ENCODE data around the gene ZNF655.
A peak's percentile ranks its signal among the peaks of the same experiment; 100 is the strongest.

ZNF655 gene

GRCh38 chr7:99551334-99551733 lies 7.1 kb upstream of the ZNF655 start:
- Histone ChIP-seq H3K27ac (ENCODE audit: insufficient read depth in 1 of 2, low read depth in 1 of 2, low read length in 2 of 2, poor library complexity in 1 of 2, severe bottlenecking in 2 of 2) (peak overlapping the region; percentile 91 to 96), H3K36me3 (ENCODE audit: control insufficient read depth in 4 of 4, insufficient read depth in 4 of 4, low read length in 3 of 4) (peaks cover 5 to 20% (median 17%) of the 10 kb centered on the region in 4 experiments), H3K4me3 (ENCODE audit: control insufficient read depth in 1 of 7, extremely low read depth in 1 of 7, insufficient read depth in 4 of 7, low read depth in 2 of 7, low read length in 6 of 7) (peak overlapping the region; percentile 82 to 98 (median 92)), H3K27me3 (replicated peaks in 2 of 5; ENCODE audit: control insufficient read depth in 4 of 5, insufficient read depth in 5 of 5, low read length in 4 of 5) (no peaks in the 10 kb centered on the region), H3K9me3 (ENCODE audit: control extremely low read depth in 1 of 5, control insufficient read depth in 4 of 5, insufficient read depth in 2 of 5, low read depth in 1 of 5, low read length in 4 of 5) (peaks cover 0 to 14% (median 2%) of the 10 kb centered on the region in 5 experiments), H3K4me1 (ENCODE audit: control extremely low read depth in 1 of 4, control insufficient read depth in 4 of 4, insufficient read depth in 4 of 4, low read length in 3 of 4) (peaks cover 0 to 13% (median 10%) of the 10 kb centered on the region in 4 experiments)
- ChIA-PET CTCF (no interaction called here), POLR2A (interaction anchor here (1.0 to 1.3 kb wide), 2 partner anchors 51 to 86 kb away, joined by 4 to 7 read pairs; partner anchors contain the start of genes ATP5MF and ZNF394)
- no peak for DNase-seq
- 0% methylated on average over 7 of the region's 15 CpGs for WGBS (ENCODE audit: insufficient coverage)

GRCh38 chr7:99551767-99552463 lies 6.5 kb upstream of the ZNF655 start, which contains the start of gene FAM200A:
FAM200A (minus strand) TSS chr7:99552114; CDS start chr7:99548407, 3,707 bp downstream.
- DNase-seq = peak; percentile 94 to 96 (median 94)
- Histone ChIP-seq H3K27ac (ENCODE audit: insufficient read depth in 1 of 2, low read depth in 1 of 2, low read length in 2 of 2, poor library complexity in 1 of 2, severe bottlenecking in 2 of 2) (peak within 1 kb of the TSS; percentile 91 to 96), H3K4me3 (ENCODE audit: control insufficient read depth in 1 of 7, extremely low read depth in 1 of 7, insufficient read depth in 4 of 7, low read depth in 2 of 7, low read length in 6 of 7) (peak within 1 kb of the TSS; percentile 82 to 98 (median 92)), H3K27me3 (replicated peaks in 2 of 5; ENCODE audit: control insufficient read depth in 4 of 5, insufficient read depth in 5 of 5, low read length in 4 of 5) (no peaks in the 10 kb centered on the region), H3K9me3 (ENCODE audit: control extremely low read depth in 1 of 5, control insufficient read depth in 4 of 5, insufficient read depth in 2 of 5, low read depth in 1 of 5, low read length in 4 of 5) (peaks cover 0 to 10% (median 2%) of the 10 kb centered on the region in 5 experiments), H3K36me3 (ENCODE audit: control insufficient read depth in 4 of 4, insufficient read depth in 4 of 4, low read length in 3 of 4) (peaks cover 5 to 20% (median 17%) of the 10 kb centered on the region in 4 experiments), H3K4me1 (ENCODE audit: control extremely low read depth in 1 of 4, control insufficient read depth in 4 of 4, insufficient read depth in 4 of 4, low read length in 3 of 4) (peaks cover 0 to 13% (median 10%) of the 10 kb centered on the region in 4 experiments)
- POLR2A ChIA-PET = interaction anchor here (1.0 to 1.3 kb wide), 2 partner anchors 52 to 86 kb away, joined by 4 to 7 read pairs; partner anchors contain the start of genes ATP5MF and ZNF394
- WGBS (ENCODE audit: insufficient coverage) = under 1% methylated on average over 21 of the region's 37 CpGs
- CTCF ChIA-PET = no interaction called here

- H3K27ac ChIP-seq (ENCODE audit: insufficient read depth in 1 of 2, low read depth in 1 of 2, low read length in 2 of 2, poor library complexity in 1 of 2, severe bottlenecking in 2 of 2) = no peak overlapping the region
- peaks cover 0 to 5% (median 0%) of the 10 kb centered on the region in 5 experiments for H3K9me3 ChIP-seq (ENCODE audit: control extremely low read depth in 1 of 5, control insufficient read depth in 4 of 5, insufficient read depth in 2 of 5, low read depth in 1 of 5, low read length in 4 of 5)
- H3K36me3 ChIP-seq (ENCODE audit: control insufficient read depth in 4 of 4, insufficient read depth in 4 of 4, low read length in 3 of 4) = peaks cover 2 to 20% (median 11%) of the 10 kb centered on the region in 4 experiments
- no peaks in the 10 kb centered on the region for H3K27me3 ChIP-seq (replicated peaks in 2 of 5; ENCODE audit: control insufficient read depth in 4 of 5, insufficient read depth in 5 of 5, low read length in 4 of 5)
- DNase-seq = no peak
- H3K4me1 ChIP-seq (ENCODE audit: control extremely low read depth in 1 of 4, control insufficient read depth in 4 of 4, insufficient read depth in 4 of 4, low read length in 3 of 4) = peaks cover 3 to 24% (median 15%) of the 10 kb centered on the region in 4 experiments
- ChIA-PET CTCF (no interaction called here), POLR2A (interaction anchor here (0.6 kb wide), 1 partner anchor 549 kb away, joined by 6 read pairs; no protein-coding TSS in a partner anchor)
- H3K4me3 ChIP-seq (ENCODE audit: control insufficient read depth in 1 of 7, extremely low read depth in 1 of 7, insufficient read depth in 4 of 7, low read depth in 2 of 7, low read length in 6 of 7) = no peak overlapping the region
- WGBS (ENCODE audit: insufficient coverage) = 97% methylated on average over 3 of the region's 4 CpGs
Measured at GRCh38 chr7:99553039-99553438, 5.4 kb upstream of the ZNF655 start.

GRCh38 chr7:99554939-99555338 lies 3.5 kb upstream of the ZNF655 start:
- Histone ChIP-seq H3K27ac (ENCODE audit: insufficient read depth in 1 of 2, low read depth in 1 of 2, low read length in 2 of 2, poor library complexity in 1 of 2, severe bottlenecking in 2 of 2) (no peak overlapping the region), H3K4me3 (ENCODE audit: control insufficient read depth in 1 of 7, extremely low read depth in 1 of 7, insufficient read depth in 4 of 7, low read depth in 2 of 7, low read length in 6 of 7) (no peak overlapping the region), H3K4me1 (ENCODE audit: control extremely low read depth in 1 of 4, control insufficient read depth in 4 of 4, insufficient read depth in 4 of 4, low read length in 3 of 4) (peaks cover 3 to 32% (median 22%) of the 10 kb centered on the region in 4 experiments), H3K27me3 (replicated peaks in 2 of 5; ENCODE audit: control insufficient read depth in 4 of 5, insufficient read depth in 5 of 5, low read length in 4 of 5) (no peaks in the 10 kb centered on the region), H3K36me3 (ENCODE audit: control insufficient read depth in 4 of 4, insufficient read depth in 4 of 4, low read length in 3 of 4) (peaks cover 0 to 20% (median 5%) of the 10 kb centered on the region in 4 experiments), H3K9me3 (ENCODE audit: control extremely low read depth in 1 of 5, control insufficient read depth in 4 of 5, insufficient read depth in 2 of 5, low read depth in 1 of 5, low read length in 4 of 5) (no peaks in the 10 kb centered on the region)
- DNase-seq = no peak
- 90% methylated on average over 2 of the region's 2 CpGs for WGBS (ENCODE audit: insufficient coverage)
- ChIA-PET CTCF (no interaction called here), POLR2A (no interaction called here)

GRCh38 chr7:99557196-99557607 lies 1.2 kb upstream of the ZNF655 start:
- WGBS (ENCODE audit: insufficient coverage) = 80% methylated on average over 2 of the region's 4 CpGs
- peak overlapping the region in 1 of 2 experiments; percentile 96 for H3K27ac ChIP-seq (ENCODE audit: insufficient read depth in 1 of 2, low read depth in 1 of 2, low read length in 2 of 2, poor library complexity in 1 of 2, severe bottlenecking in 2 of 2)

GRCh38 chr7:99557940-99558305 lies 519 bp upstream of the ZNF655 start:
- Histone ChIP-seq H3K27ac (ENCODE audit: insufficient read depth in 1 of 2, low read depth in 1 of 2, low read length in 2 of 2, poor library complexity in 1 of 2, severe bottlenecking in 2 of 2) (peak overlapping the region; percentile 86 to 96), H3K4me1 (ENCODE audit: control extremely low read depth in 1 of 4, control insufficient read depth in 4 of 4, insufficient read depth in 4 of 4, low read length in 3 of 4) (peaks cover 3 to 20% (median 12%) of the 10 kb centered on the region in 4 experiments), H3K4me3 (ENCODE audit: control insufficient read depth in 1 of 7, extremely low read depth in 1 of 7, insufficient read depth in 4 of 7, low read depth in 2 of 7, low read length in 6 of 7) (peak overlapping the region; percentile 81 to 95 (median 92)), H3K36me3 (ENCODE audit: control insufficient read depth in 4 of 4, insufficient read depth in 4 of 4, low read length in 3 of 4) (peaks cover 10 to 48% (median 29%) of the 10 kb centered on the region in 4 experiments), H3K27me3 (replicated peaks in 2 of 5; ENCODE audit: control insufficient read depth in 4 of 5, insufficient read depth in 5 of 5, low read length in 4 of 5) (no peaks in the 10 kb centered on the region), H3K9me3 (ENCODE audit: control extremely low read depth in 1 of 5, control insufficient read depth in 4 of 5, insufficient read depth in 2 of 5, low read depth in 1 of 5, low read length in 4 of 5) (no peaks in the 10 kb centered on the region)
- no peak for DNase-seq
- ChIA-PET CTCF (interaction anchor here (1.0 to 2.2 kb wide), 7 partner anchors 13 to 34 kb away, joined by 3 to 6 read pairs (median 3); no protein-coding TSS in a partner anchor), POLR2A (interaction anchor here (0.9 to 1.8 kb wide), 4 partner anchors 15 to 58 kb away, joined by 3 to 7 read pairs (median 4); partner anchors contain the start of genes ZKSCAN5 and ZNF394)
- 3% methylated on average over 17 of the region's 17 CpGs for WGBS (ENCODE audit: insufficient coverage)

More at GRCh38 chr7:99557196-99557607, 1.2 kb upstream of the ZNF655 start:
- POLR2A ChIA-PET = interaction anchor here (0.6 to 1.1 kb wide), 3 partner anchors 19 to 57 kb away, joined by 3 read pairs; partner anchors contain the start of gene ZNF394
- DNase-seq = no peak
- Histone ChIP-seq H3K27me3 (replicated peaks in 2 of 5; ENCODE audit: control insufficient read depth in 4 of 5, insufficient read depth in 5 of 5, low read length in 4 of 5) (no peaks in the 10 kb centered on the region), H3K4me3 (ENCODE audit: control insufficient read depth in 1 of 7, extremely low read depth in 1 of 7, insufficient read depth in 4 of 7, low read depth in 2 of 7, low read length in 6 of 7) (peak overlapping the region in 5 of 7 experiments; percentile 88 to 95 (median 92)), H3K4me1 (ENCODE audit: control extremely low read depth in 1 of 4, control insufficient read depth in 4 of 4, insufficient read depth in 4 of 4, low read length in 3 of 4) (peaks cover 3 to 24% (median 15%) of the 10 kb centered on the region in 4 experiments), H3K36me3 (ENCODE audit: control insufficient read depth in 4 of 4, insufficient read depth in 4 of 4, low read length in 3 of 4) (peaks cover 10 to 41% (median 21%) of the 10 kb centered on the region in 4 experiments), H3K9me3 (ENCODE audit: control extremely low read depth in 1 of 5, control insufficient read depth in 4 of 5, insufficient read depth in 2 of 5, low read depth in 1 of 5, low read length in 4 of 5) (no peaks in the 10 kb centered on the region)
- CTCF ChIA-PET = interaction anchor here (1.1 to 2.2 kb wide), 6 partner anchors 12 to 33 kb away, joined by 3 to 6 read pairs (median 3); no protein-coding TSS in a partner anchor

Measured in common myeloid progenitor, CD34-positive (primary cell).